ENCODE data around the gene CCNJL. TPM values are rescaled to one million over a fixed set of nuclear protein-coding genes. Genes with fewer than 3 reads are reported as not detected.

Gene CCNJL, protein sequence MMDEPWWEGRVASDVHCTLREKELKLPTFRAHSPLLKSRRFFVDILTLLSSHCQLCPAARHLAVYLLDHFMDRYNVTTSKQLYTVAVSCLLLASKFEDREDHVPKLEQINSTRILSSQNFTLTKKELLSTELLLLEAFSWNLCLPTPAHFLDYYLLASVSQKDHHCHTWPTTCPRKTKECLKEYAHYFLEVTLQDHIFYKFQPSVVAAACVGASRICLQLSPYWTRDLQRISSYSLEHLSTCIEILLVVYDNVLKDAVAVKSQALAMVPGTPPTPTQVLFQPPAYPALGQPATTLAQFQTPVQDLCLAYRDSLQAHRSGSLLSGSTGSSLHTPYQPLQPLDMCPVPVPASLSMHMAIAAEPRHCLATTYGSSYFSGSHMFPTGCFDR
- total RNA-seq (0.36 and 0.67 TPM in 2 replicates), polyA plus RNA-seq (0.03 and 0.06 TPM in 2 replicates), polyA minus RNA-seq (0.36 TPM in 1 of 2 replicates, not detected in the other)
- total RNA-seq (2013), result 0.16 TPM

DNA sequence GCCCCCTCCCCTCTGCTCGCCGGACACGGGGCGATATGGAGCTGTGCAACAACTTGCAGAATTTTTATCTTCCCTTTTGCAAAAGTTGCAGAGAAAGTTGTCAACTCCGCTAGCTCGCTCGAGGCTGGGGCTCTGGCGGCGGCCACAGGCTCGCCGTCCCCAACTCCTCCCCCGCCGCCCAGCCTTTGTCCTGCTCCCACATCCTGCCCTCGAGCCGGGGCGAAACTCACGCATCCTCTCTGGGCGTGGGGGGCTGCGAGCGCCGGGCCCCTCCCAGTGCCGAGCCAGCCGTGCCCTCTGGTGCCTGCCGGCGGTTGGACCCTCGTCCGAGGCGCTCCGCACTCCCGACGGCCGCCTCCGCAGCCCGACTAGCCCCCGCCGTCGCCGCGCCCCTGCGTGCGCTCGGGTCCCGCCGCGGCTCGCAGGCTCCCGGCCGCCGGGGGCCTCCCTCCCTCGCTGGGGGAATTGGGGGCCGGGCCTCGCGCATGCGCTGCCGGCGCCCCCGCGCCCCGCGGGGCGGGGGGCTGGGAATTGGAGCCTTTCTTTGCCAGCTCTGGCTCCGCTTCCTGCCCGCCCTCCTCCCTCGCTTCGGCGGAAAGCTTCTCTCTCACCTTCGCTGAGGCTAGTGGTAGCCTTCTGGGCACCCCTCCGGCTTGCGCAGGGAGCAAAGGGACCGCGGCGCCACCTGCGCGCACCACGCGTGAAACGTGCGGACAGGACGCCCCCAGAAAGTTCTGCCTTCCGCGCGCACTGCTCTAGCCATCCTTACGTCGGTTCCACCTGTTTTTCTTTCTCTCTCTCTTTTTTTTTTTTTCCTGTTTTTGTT, at the start of gene CCNJL:
Gene CCNJL, minus strand, starts transcription at position 431 of the 826 bp plus-strand sequence. CDS start 641 bp downstream, outside the sequence.
- Histone ChIP-seq H3K9me3 (ENCODE audit: control extremely low read depth in 1 of 3, control insufficient read depth in 2 of 3, insufficient read depth in 1 of 3, low read length in 2 of 3) (no peaks in the 10 kb centered on the region), H3K79me2 (ENCODE audit: control insufficient read depth, insufficient read depth, low read length) (no peaks in the 10 kb centered on the region), H3K4me1 (ENCODE audit: control insufficient read depth in 2 of 2, insufficient read depth in 2 of 2, low read length in 2 of 2) (peaks cover 8 to 14% of the 10 kb centered on the region in 2 donors), H4K20me1 (ENCODE audit: control insufficient read depth, insufficient read depth, low read length, poor library complexity, severe bottlenecking) (no peaks in the 10 kb centered on the region), H3K27ac (ENCODE audit: low read length in 2 of 2) (no peak within 1 kb of the TSS), H3K9ac (ENCODE audit: low read length) (no peak within 1 kb of the TSS), H2AFZ (ENCODE audit: insufficient read depth, low read depth, low read length, poor library complexity, severe bottlenecking) (peak within 1 kb of the TSS; percentile 42), H3K27me3 (replicated peaks in 1 of 4; ENCODE audit: control extremely low read depth in 1 of 4, control insufficient read depth in 3 of 4, insufficient read depth in 4 of 4, low read length in 3 of 4) (peaks cover 0 to 28% (median 17%) of the 10 kb centered on the region in 4 experiments), H3K4me3 (ENCODE audit: control extremely low read depth in 1 of 5, extremely low read depth in 1 of 5, insufficient read depth in 1 of 5, low read depth in 2 of 5, low read length in 4 of 5) (peak within 1 kb of the TSS in 4 of 5 experiments; percentile 16 to 70 (median 26)), H3K36me3 (replicated peaks in 1 of 2; ENCODE audit: control extremely low read depth in 1 of 2, control insufficient read depth in 1 of 2, extremely low read depth in 1 of 2, insufficient read depth in 2 of 2, low read length in 1 of 2) (no peaks in the 10 kb centered on the region), H3K4me2 (replicated peaks; ENCODE audit: low read depth, low read length, poor library complexity, severe bottlenecking) (peak within 1 kb of the TSS; percentile 69)
- ATAC-seq (ENCODE audit: low read depth) (no peak), DNase-seq (no peak)
- H3K9me3 Mint-ChIP-seq (ENCODE audit: insufficient read depth), result no peaks in the 10 kb centered on the region
- H3K27ac Mint-ChIP-seq, result no peak within 1 kb of the TSS
- peaks cover 6% of the 10 kb centered on the region for H3K4me1 Mint-ChIP-seq
- WGBS (ENCODE audit: insufficient coverage), result 1% methylated on average over 79 of the region's 84 CpGs
- ChIA-PET CTCF (no interaction called here), POLR2A (no interaction called here)
- peak within 1 kb of the TSS; percentile 69 for H3K4me3 Mint-ChIP-seq
- no peak for TF ChIP-seq EZH2 (IDR thresholded peaks at IDR 0.05; ENCODE audit: borderline replicate concordance, insufficient read depth, low read depth, low read length, poor library complexity, severe bottlenecking)
- TF ChIP-seq, protein P1, sequence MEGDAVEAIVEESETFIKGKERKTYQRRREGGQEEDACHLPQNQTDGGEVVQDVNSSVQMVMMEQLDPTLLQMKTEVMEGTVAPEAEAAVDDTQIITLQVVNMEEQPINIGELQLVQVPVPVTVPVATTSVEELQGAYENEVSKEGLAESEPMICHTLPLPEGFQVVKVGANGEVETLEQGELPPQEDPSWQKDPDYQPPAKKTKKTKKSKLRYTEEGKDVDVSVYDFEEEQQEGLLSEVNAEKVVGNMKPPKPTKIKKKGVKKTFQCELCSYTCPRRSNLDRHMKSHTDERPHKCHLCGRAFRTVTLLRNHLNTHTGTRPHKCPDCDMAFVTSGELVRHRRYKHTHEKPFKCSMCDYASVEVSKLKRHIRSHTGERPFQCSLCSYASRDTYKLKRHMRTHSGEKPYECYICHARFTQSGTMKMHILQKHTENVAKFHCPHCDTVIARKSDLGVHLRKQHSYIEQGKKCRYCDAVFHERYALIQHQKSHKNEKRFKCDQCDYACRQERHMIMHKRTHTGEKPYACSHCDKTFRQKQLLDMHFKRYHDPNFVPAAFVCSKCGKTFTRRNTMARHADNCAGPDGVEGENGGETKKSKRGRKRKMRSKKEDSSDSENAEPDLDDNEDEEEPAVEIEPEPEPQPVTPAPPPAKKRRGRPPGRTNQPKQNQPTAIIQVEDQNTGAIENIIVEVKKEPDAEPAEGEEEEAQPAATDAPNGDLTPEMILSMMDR (IDR thresholded peaks at IDR 0.05), result no peak
- intact Hi-C loops (cut with micrococcal nuclease), result no loop called here
- peaks cover 62% of the 10 kb centered on the region for H3K27me3 Mint-ChIP-seq

All from B cell (primary cell).